Stimulated activated CD4-positive, alpha-beta T cell treated with anti-CD3 and anti-CD28 coated beads, Interleukin-15, amount 100 ng/mL, for 1 hour (primary cell): Measurements from ENCODE around the gene TRHDE.

ENCODE experiments used
- DNase-seq, 2 donors: peaks; one replicate each; pipeline ENCODE4 v3.0.0-alpha.2; 2020; ENCODE audit warnings: low read depth in 1 of 2, low spot score in 1 of 2

TRHDE gene

DNA sequence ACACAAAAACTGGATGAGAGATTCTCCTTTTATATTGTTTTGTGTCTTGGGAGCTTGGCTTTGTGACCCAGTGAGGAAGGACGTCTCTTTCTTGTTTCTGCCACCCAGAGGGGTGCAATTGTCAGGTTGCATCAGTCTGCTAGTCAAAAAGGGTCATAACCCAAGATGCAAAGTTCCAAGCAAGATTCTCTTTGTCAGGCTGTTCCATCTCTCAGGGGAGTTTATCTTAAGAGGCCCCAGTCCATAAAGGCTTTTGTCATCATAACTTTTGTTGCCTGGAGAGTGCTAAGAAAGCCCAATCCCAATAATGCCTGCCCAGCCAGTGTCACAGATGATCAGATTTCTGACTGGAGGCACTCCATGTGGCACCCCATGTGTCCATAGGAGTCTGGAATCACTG lies 444.9 kb downstream of the TRHDE start:
- DNase-seq: no peak
